ENCODE measurements around the gene RTN4RL1. TPM values are rescaled to one million over a fixed set of nuclear protein-coding genes. Genes with fewer than 3 reads are reported as not detected.

The RTN4RL1 gene
- total and polyA plus RNA-seq, 2 of the 13 experiments (the other 11 are each of a cell fraction or from before 2014, with no cell fraction given): 0.01 TPM; not detected in 1

DNA sequence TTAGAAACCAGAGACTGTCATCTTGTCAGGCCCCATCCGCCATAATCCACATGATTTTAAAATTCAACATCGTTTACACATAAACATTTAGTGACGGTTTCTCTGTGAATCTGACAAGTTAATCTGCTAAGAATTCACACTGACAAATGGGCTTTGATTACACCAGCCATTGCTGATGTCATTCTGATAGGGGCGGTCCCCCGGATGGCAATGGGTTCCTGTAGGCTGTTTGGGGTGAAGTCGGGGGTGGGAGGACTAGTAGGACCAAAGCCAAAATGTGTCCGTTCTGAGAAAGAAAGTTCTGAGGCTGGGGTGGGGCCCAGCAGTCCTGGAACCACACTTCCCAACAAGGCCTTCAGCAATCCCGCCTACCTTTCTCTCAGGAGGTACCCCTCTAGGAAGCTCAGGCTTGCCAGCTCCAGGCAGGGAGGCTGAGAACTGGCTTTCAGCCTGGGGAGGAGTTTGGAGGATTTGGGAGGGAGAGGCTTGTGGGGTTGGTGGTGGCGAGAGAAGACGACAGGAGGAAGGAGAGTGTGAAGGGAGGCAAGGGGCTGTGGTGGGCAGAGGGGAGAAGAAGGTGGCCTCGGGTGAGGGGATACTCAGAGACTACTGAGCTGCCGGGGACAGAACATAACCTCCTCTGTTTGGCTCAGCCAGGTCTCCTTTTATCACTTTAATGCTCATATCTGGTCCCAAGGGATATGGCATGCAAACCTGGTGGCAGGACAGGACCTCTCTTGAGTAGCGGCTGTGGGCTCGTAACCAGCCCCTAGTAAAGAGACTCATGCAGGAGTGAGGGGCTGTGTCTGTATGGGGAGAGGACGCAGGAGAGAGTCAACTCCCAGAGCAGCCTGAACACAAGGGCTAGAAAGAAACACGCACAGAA lies 38.4 kb upstream of the RTN4RL1 start (continued):
- no peak for TF ChIP-seq RBAK (CRISPR knock-in tag; IDR thresholded peaks at IDR 0.05)
- no peak for TF ChIP-seq RARG (CRISPR knock-in tag; IDR thresholded peaks at IDR 0.05; ENCODE audit: low read depth)
- no peak for TF ChIP-seq ZNF614 (CRISPR knock-in tag; IDR thresholded peaks at IDR 0.05; ENCODE audit: borderline replicate concordance)
- no peak for TF ChIP-seq SMAD3 (CRISPR knock-in tag; IDR thresholded peaks at IDR 0.05)
- no peak for TF ChIP-seq ZKSCAN1 (IDR thresholded peaks at IDR 0.05; ENCODE audit: low read length)
- TF ChIP-seq JUN (CRISPR knock-in tag; IDR thresholded peaks at IDR 0.05): no peak

DNA sequence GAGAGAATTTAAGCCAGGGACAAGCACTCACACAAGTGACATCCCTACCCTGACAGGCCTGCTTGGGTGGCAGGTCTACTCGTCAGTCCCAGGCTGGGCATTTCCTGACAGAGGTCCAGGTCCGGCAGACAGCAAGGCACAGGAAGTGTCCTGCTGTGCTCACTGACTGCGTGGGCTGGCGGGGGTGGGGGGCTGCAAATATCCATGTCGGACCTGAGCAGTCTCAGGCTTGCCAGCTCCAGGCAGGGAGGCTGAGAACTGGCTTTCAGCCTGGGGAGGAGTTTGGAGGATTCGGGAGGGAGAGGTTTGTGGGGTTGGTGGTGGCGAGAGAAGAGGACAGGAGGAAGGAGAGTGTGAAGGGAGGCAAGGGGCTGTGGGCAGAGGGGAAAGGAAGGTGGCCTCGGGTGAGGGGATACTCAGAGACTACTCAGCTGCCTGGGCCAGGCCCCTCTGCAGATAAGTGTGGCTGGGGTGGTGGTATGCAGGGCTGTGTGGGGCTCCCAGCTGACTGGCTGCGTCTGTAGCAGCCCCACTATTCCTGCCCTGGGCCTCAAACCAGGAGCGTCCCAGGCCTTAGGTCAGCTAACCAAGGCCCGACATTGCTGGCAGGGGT lies 37.5 kb upstream of the RTN4RL1 start:
- Histone ChIP-seq H3K9ac (ENCODE audit: insufficient read depth, low read depth, low read length) (no peak overlapping the region), H4K20me1 (ENCODE audit: insufficient read depth, low read length) (no peaks in the 10 kb centered on the region), H3K27ac (ENCODE audit: extremely low read length, insufficient read depth, low read length) (no peak overlapping the region), H3K4me1 (ENCODE audit: insufficient read depth, low read length) (peaks cover 27% of the 10 kb centered on the region), H2AFZ (ENCODE audit: low read length) (no peak overlapping the region), H3K79me2 (ENCODE audit: insufficient read depth, low read length) (no peaks in the 10 kb centered on the region), H3K4me3 (replicated peaks in 1 of 3; ENCODE audit: insufficient read depth in 1 of 3, low read depth in 2 of 3, low read length in 3 of 3) (no peak overlapping the region), H3K9me3 (ENCODE audit: low read length) (no peaks in the 10 kb centered on the region), H3K36me3 (replicated peaks in 1 of 2; ENCODE audit: control insufficient read depth in 1 of 2, insufficient read depth in 2 of 2, low read length in 2 of 2) (peaks cover 8 to 23% of the 10 kb centered on the region in 2 experiments; a peak in 4 of 5 replicates), H3K27me3 (ENCODE audit: control insufficient read depth in 1 of 2, insufficient read depth in 2 of 2, low read length in 2 of 2) (no peaks in the 10 kb centered on the region), H3K4me2 (ENCODE audit: low read depth, low read length) (no peak overlapping the region)
- 95% methylated on average over 8 of the region's 11 CpGs for WGBS (ENCODE audit: low lambda C conversion rate)
- no TSS peak for BruUV-seq (replicated peaks)
- in situ Hi-C loops (cut with HindIII; ENCODE audit: extremely low pct_ligation_motif_present, low pct_unique_long_range_greater_than_20kb) (no loop called here), intact Hi-C loops (cut with micrococcal nuclease; ENCODE audit: unreplicated experiment) (no loop called here)
- FAIRE-seq (no peak), DNase-seq (ENCODE audit: low spot score) (no peak), ATAC-seq (no peak)
- ChIA-PET CTCF (ENCODE audit: low intra/inter-chr PET ratio, low total read pairs) (no interaction called here), POLR2A (no interaction called here)
- TF ChIP-seq, protein P1, sequence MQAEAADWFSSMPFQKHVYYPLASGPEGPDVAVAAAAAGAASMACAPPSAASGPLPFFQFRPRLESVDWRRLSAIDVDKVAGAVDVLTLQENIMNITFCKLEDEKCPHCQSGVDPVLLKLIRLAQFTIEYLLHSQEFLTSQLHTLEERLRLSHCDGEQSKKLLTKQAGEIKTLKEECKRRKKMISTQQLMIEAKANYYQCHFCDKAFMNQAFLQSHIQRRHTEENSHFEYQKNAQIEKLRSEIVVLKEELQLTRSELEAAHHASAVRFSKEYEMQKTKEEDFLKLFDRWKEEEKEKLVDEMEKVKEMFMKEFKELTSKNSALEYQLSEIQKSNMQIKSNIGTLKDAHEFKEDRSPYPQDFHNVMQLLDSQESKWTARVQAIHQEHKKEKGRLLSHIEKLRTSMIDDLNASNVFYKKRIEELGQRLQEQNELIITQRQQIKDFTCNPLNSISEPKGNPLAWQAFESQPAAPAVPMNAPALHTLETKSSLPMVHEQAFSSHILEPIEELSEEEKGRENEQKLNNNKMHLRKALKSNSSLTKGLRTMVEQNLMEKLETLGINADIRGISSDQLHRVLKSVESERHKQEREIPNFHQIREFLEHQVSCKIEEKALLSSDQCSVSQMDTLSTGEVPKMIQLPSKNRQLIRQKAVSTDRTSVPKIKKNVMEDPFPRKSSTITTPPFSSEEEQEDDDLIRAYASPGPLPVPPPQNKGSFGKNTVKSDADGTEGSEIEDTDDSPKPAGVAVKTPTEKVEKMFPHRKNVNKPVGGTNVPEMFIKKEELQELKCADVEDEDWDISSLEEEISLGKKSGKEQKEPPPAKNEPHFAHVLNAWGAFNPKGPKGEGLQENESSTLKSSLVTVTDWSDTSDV (CRISPR knock-in tag; IDR thresholded peaks at IDR 0.05): no peak
- TF ChIP-seq, protein P2, sequence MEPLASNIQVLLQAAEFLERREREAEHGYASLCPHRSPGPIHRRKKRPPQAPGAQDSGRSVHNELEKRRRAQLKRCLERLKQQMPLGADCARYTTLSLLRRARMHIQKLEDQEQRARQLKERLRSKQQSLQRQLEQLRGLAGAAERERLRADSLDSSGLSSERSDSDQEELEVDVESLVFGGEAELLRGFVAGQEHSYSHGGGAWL (CRISPR knock-in tag; IDR thresholded peaks at IDR 0.05): no peak
- TF ChIP-seq EZH2 (conservative IDR thresholded peaks at IDR 0.05; ENCODE audit: low read depth, low read length): no peak
- no peak for TF ChIP-seq ZNF777 (CRISPR knock-in tag; IDR thresholded peaks at IDR 0.05)
- TF ChIP-seq, protein P3, sequence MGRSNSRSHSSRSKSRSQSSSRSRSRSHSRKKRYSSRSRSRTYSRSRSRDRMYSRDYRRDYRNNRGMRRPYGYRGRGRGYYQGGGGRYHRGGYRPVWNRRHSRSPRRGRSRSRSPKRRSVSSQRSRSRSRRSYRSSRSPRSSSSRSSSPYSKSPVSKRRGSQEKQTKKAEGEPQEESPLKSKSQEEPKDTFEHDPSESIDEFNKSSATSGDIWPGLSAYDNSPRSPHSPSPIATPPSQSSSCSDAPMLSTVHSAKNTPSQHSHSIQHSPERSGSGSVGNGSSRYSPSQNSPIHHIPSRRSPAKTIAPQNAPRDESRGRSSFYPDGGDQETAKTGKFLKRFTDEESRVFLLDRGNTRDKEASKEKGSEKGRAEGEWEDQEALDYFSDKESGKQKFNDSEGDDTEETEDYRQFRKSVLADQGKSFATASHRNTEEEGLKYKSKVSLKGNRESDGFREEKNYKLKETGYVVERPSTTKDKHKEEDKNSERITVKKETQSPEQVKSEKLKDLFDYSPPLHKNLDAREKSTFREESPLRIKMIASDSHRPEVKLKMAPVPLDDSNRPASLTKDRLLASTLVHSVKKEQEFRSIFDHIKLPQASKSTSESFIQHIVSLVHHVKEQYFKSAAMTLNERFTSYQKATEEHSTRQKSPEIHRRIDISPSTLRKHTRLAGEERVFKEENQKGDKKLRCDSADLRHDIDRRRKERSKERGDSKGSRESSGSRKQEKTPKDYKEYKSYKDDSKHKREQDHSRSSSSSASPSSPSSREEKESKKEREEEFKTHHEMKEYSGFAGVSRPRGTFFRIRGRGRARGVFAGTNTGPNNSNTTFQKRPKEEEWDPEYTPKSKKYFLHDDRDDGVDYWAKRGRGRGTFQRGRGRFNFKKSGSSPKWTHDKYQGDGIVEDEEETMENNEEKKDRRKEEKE (IDR thresholded peaks at IDR 0.05): no peak
- TF ChIP-seq NR2F2 (IDR thresholded peaks at IDR 0.05; ENCODE audit: borderline replicate concordance, low read depth): no peak
- TF ChIP-seq ZNF564 (CRISPR knock-in tag; IDR thresholded peaks at IDR 0.05): no peak
- TF ChIP-seq, protein P4, sequence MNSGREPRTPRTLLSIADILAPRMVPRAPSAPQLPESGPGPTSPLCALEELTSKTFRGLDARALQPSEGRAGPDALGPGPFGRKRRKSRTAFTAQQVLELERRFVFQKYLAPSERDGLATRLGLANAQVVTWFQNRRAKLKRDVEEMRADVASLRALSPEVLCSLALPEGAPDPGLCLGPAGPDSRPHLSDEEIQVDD (CRISPR knock-in tag; IDR thresholded peaks at IDR 0.05; ENCODE audit: borderline replicate concordance): no peak
- no peak for TF ChIP-seq AKAP8 (CRISPR knock-in tag; IDR thresholded peaks at IDR 0.05)
- TF ChIP-seq JUNB (CRISPR knock-in tag; IDR thresholded peaks at IDR 0.05; ENCODE audit: borderline replicate concordance): no peak
- TF ChIP-seq ZNF562 (CRISPR knock-in tag; IDR thresholded peaks at IDR 0.05; ENCODE audit: borderline replicate concordance): no peak

Measured in HepG2 (cell line).